ENCODE results near the gene ARHGEF17.

DNA sequence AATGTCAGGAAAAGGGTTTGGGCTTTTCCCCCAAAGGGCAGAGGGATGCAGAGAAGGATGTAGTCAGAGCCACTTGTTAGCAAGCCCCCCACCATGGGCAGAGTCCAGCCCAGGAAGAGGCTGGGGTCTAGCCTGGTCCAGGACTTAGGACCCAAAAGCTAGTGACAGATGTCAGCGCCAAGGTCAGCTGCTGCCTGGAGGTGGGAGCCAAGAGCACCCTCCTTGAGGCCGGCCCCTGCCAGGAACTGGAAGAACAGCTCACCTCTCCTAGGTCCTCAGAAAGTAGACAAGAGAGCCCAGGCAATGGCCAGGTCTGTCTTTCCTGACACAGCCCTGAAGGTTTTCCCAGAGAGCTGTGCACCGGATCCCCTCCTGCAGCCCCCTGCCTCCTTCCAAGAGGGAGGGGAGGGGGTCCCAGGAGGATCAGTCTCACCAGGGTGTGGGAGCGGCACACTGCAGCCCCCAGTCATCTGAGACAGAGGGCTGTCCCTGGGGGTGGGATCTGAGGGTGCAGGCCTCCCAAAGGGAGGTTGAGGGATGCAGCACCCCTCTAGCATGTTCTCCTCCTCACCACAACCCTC, 14.6 kb upstream of the ARHGEF17 start:
- no peak for TF ChIP-seq CTCF (IDR thresholded peaks at IDR 0.05)
- TF ChIP-seq POLR2A (IDR thresholded peaks at IDR 0.05), result no peak

Data from Peyer's patch (tissue), 4 donors.